GM21576 (cell line): Measurements from ENCODE around the gene KLHL10.
"Not testable (repeated sequence)": the region's sequence is repeated elsewhere in the genome, so short reads cannot be mapped to it uniquely, and the experiment has no call there.

Experiments used
- ATAC-seq: cut with Tn5 transposase; IDR thresholded peaks from one replicate; pipeline ENCODE4 v1.9.1; 2021; ENCODE audit warnings: mild to moderate bottlenecking, moderate library complexity; ENCODE audit not compliant: unreplicated experiment

Gene KLHL10

GRCh38 chr17:41813152-41813680, 24.4 kb upstream of the KLHL10 start:
- no peak for ATAC-seq

DNA sequence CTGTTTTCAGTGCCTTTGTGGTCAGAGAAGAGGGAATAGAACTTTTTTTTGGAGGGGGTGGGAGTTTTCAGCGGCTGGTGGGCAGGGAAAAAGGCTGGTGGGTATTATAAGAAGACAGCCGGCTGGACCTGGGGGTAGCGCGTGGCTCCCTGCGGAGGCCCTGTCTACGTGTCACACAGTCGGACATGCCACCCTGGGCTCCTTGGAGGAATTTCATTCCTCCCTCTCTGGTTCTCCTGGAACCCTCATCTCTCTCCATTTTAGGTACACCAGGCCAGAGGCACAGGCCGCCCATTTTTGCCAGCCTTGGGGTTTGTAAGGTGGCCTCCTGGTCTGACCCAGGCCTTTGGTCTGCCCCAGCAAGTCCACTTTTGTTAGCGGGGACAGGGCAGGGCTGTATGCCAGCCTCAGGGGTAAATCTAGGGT, 23.9 kb upstream of the KLHL10 start:
- ATAC-seq, result no peak

DNA sequence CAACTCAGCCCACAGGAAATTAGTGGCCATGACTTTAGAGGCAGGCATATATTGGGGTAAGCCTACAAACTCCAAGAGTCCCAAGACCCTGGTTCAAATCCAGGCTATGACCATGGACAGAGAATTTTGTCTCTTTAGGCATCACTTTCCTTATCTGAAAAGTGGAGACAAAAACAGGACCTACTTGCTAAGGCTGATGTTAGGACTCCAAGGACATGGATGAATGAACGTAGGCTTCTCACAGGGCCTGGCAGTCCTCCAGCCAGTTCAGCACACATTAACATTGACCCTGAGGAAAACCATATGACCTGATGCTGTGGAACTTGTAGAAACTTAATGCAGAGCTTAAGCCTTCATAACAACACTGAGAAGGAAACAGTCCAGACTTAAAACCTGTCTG, 23.4 kb upstream of the KLHL10 start:
- ATAC-seq, result no peak

DNA sequence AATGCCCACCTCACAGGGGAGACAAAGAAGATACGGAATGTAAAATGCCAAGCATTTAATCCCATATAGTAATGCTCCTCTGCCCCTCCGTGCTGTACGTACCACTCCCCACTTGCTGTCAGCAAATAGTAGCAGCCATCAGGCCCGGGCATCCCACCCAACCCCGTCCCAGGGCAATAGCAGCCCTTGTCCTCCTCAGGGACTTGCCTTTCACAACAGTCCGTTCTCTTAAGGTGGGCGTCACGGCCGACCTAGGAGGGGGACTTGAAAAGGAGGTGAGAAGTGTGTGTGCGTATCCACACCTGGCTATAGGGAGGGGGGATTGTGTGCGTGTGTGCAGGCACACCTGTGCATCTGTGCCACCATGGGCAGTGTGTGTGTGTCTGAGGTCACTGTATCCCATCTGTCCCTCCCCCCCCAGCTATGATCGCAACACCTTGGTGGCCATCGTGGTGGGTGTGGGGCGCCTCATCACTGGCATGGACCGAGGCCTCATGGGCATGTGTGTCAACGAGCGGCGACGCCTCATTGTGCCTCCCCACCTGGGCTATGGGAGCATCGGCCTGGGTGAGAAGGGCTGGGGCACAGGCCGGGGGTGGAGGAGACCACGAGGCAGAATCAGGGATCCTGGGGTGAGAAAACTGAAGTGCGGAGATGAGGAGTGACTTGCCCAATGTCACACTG, 20.8 kb upstream of the KLHL10 start:
- no peak for ATAC-seq

- no peak for ATAC-seq
Observed at GRCh38 chr17:41818024-41818423, 19.6 kb upstream of the KLHL10 start.

DNA sequence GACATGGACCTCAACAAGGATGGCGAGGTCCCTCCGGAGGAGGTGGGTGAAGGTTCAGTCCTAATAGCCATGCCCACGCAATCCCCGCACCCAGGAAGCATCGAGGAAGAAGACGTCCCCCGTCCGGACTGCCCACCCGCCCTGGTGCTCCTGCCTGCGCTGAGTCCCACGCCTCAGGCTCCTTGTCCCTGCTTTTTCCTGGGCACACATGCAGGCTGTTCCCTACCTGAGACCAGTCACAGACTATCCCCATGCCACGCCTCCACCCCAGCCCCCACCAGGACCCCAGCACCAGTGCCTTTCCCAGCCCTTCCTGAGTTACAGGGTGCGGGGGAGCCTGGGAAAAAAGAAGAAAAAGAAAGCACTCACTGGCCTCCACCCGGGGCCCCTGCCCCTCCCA, 15.8 kb upstream of the KLHL10 start:
- ATAC-seq, result no peak

GRCh38 chr17:41822216-41823140, 15.1 kb upstream of the KLHL10 start:
- no peak for ATAC-seq

- no peak for ATAC-seq
Observed at GRCh38 chr17:41823141-41823524, 14.5 kb upstream of the KLHL10 start.

- no peak for ATAC-seq
Observed at GRCh38 chr17:41823580-41823979, 14.0 kb upstream of the KLHL10 start.

GRCh38 chr17:41824086-41824485, 13.5 kb upstream of the KLHL10 start:
- no peak for ATAC-seq

GRCh38 chr17:41825175-41825845, 12.3 kb upstream of the KLHL10 start:
- ATAC-seq, result no peak

DNA sequence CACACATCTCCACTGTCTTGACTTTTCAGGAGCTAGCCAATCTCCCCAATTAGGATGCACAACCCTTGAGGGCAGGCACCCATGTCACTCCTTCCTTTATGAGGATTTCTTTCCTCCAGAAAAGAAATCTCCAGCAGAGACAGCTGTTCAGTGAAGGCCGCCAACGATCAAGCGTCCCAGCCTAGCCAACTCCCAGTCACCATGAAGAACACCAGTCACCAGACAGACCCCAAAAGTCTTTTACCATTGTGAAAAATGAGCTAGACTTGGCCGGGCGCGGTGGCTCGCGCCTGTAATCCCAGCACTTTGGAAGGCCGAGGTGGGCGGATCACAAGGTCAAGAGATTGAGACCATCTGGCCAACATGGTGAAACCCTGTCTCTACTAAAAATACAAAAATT, 7.7 kb upstream of the KLHL10 start:
- ATAC-seq, result not testable (repeated sequence)

DNA sequence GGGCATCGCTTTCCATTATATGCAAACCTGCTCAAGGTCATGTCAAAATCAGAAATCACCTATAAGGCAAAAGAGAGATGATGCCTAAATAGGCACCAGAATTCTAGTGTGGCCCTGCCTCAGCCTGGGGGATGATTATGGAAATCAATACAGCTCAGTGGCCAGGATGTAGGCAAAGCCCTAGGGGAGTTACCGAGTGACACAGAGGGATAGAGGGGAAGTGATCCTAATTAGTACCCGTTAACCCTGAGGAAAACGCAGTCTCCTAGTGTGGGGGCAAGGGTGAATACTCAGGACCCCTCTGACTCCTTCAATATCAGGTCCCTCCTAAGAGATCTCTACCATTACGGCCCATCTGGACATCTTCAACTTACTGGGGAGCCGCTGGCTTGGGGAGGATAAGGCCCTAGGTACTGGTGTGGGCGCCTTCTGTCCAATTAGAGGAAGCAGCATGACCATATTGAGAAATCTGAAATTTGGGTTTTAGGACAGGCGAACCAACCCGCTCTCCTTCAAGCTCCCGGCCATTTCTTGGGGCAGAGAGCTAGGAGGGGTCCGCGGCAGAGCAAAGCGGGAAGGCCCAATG, 2.3 kb upstream of the KLHL10 start:
- no peak for ATAC-seq

DNA sequence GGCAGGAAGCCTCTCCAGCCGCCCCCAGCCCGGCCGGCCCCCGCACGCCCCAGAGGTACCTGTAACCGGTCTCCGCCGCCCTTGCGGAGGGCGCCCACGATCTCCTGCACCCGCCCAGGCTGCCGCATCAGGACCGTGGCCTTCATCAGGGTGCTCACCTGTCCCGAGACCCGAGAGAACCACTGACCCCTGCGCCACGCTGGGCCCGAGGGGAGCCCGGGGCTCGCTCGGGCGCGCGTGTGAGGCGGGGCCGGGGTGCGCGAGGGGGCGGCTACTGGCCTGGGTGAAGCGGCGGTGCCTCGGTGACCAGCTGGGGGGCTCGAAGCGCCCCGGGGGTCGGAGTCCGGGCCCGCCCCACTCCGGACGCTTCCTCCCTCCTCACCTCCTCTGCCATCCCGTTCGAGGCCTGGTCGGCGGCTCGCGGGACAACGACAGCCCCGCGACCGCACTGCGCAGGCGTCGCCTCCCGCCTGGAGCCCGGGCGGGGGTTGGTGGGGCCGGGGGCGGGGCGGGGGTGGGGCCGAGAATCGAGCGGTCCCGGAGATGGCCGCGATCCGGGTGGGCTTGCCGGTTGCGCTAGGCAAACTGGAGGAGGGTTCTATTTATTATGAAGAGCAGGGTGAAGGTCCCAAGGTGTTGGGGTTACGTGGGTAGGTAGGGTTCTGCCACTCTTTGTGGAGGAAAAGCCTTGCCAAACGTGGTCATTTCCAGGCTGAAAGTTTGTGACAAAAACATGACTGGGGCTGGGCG, 1.6 kb upstream of the KLHL10 start, which contains the start of gene NT5C3B:
Gene NT5C3B (minus strand): TSS at position 433 of the 750 bp plus-strand sequence. CDS start 39 bp downstream, at position 394.
- ATAC-seq, result no peak

GRCh38 chr17:41836550-41837196, 952 bp upstream of the KLHL10 start:
- ATAC-seq, result no peak

DNA sequence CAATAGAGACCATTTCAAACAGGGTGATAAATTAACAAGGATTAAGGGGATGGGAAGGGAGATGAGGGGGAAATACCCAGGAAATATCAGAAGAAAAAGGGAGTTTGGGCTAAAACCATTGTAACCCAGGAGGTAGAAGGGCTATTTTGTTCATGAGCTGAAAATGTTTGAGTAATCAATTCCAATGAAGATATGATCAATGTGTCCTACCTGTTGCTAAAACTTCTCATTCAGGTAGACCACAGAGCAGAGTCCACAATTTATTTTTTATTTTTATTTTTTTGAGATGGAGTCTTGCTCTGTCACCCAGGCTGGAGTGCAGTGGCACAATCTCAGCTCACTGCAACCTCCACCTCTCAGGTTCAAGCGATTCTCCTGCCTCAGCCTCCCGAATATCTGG, 1.8 kb downstream of the KLHL10 start:
- ATAC-seq, result not testable (repeated sequence)

- ATAC-seq, result not testable (repeated sequence)
Observed at GRCh38 chr17:41840781-41841180, 3.2 kb downstream of the KLHL10 start.

GRCh38 chr17:41844971-41845370, 7.3 kb downstream of the KLHL10 start:
- no peak for ATAC-seq

DNA sequence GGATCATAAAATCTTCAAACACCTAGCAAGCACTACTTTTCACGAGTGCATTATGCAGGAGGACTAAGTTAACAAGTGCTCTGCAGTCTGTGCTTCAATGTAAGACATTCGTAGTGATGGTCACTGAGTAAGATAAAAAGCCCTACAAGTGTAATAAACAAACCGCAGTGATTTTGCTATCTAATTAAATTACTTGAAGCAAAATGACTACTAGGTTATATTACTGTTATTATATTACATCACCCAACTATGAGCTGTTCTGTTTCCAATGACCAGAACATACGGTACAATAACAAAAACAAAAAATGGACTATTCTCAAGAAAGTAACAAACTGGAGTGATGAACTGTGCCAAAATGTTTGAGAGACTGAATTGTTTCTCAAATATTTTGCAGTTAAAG, 11.2 kb downstream of the KLHL10 start:
- no peak for ATAC-seq
